ENCODE results near the gene ZNRF3.
A peak's percentile ranks its signal among the peaks of the same experiment; 100 is the strongest.

ZNRF3 gene

DNA sequence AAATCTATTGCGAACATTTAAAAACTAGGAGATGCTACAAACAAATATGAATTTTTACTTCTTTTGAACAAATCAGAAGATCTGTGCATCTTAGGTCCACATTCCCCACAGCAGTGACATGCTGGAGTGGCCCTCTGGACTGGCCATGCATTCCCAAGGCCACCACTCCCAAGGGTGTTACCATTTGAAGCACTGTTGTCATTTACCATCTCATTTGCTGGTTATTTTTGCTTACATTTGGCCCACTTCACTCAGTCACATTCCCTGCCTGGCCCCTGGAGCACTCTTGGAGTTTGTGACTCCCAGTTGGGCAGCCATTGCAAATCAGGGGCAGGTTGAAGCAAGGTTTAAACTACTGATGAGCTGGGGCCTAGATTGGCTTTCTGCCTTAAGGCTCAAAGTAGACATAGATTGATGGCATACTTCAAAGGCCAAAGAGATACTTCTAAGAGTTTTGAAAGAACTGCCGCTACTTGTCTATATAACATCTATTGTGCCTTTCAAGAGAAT is 8.5 kb upstream of the ZNRF3 start:
- no peak overlapping the region for H3K4me2 ChIP-seq (ENCODE audit: low read depth, low read length, poor library complexity, severe bottlenecking)
- no peak for TF ChIP-seq EZH2phosphoT487 (conservative IDR thresholded peaks at IDR 0.05; ENCODE audit: low read length)
- TF ChIP-seq, protein P1, sequence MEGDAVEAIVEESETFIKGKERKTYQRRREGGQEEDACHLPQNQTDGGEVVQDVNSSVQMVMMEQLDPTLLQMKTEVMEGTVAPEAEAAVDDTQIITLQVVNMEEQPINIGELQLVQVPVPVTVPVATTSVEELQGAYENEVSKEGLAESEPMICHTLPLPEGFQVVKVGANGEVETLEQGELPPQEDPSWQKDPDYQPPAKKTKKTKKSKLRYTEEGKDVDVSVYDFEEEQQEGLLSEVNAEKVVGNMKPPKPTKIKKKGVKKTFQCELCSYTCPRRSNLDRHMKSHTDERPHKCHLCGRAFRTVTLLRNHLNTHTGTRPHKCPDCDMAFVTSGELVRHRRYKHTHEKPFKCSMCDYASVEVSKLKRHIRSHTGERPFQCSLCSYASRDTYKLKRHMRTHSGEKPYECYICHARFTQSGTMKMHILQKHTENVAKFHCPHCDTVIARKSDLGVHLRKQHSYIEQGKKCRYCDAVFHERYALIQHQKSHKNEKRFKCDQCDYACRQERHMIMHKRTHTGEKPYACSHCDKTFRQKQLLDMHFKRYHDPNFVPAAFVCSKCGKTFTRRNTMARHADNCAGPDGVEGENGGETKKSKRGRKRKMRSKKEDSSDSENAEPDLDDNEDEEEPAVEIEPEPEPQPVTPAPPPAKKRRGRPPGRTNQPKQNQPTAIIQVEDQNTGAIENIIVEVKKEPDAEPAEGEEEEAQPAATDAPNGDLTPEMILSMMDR (IDR thresholded peaks at IDR 0.05; ENCODE audit: insufficient read depth, low read length, poor library complexity, severe bottlenecking) = no peak

DNA sequence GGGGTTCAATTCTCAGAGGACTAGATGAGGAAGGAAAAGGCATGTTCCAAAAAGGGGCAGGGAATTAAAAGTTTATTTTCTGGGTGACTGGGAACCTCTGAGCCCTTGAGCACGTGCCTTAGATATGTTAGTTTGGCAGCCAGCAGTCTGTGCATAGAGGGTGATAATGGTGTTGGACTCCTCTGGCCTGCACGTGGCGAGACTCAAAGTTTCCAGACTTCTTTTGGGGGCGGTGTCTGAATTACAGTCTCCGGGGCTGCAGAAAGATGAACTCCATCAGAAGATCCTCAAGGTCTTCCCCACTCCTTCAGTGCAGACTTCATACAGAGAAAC is 861 bp upstream of the ZNRF3 start:
- no peak overlapping the region for H3K9ac ChIP-seq (ENCODE audit: low read length)
- H3K4me3 ChIP-seq (ENCODE audit: insufficient read depth, low read length, poor library complexity, severe bottlenecking) = no peak overlapping the region
- H3K79me2 ChIP-seq (ENCODE audit: insufficient read depth, low read length) = no peaks in the 10 kb centered on the region
- peak overlapping the region; percentile 36 for H2AFZ ChIP-seq (ENCODE audit: low read depth, low read length, severe bottlenecking)
- H3K36me3 ChIP-seq (ENCODE audit: low read length) = no peaks in the 10 kb centered on the region
- no peaks in the 10 kb centered on the region for H3K9me3 ChIP-seq (ENCODE audit: insufficient read depth, low read length)
- H4K20me1 ChIP-seq (ENCODE audit: low read depth, low read length) = no peaks in the 10 kb centered on the region
- H3K27me3 ChIP-seq (ENCODE audit: low read length) = no peaks in the 10 kb centered on the region
- no peak overlapping the region for H3K4me2 ChIP-seq (ENCODE audit: low read depth, low read length, poor library complexity, severe bottlenecking)
- H3K27ac ChIP-seq (ENCODE audit: low read depth, low read length) = no peak overlapping the region
- H3F3A ChIP-seq (ENCODE audit: insufficient read depth) = peaks cover 9% of the 10 kb centered on the region
- no peak for TF ChIP-seq EZH2phosphoT487 (conservative IDR thresholded peaks at IDR 0.05; ENCODE audit: low read length)
- TF ChIP-seq, protein P1 (IDR thresholded peaks at IDR 0.05; ENCODE audit: insufficient read depth, low read length, poor library complexity, severe bottlenecking) = no peak
- H3K9me2 ChIP-seq (replicated peaks; ENCODE audit: insufficient read depth, low read length) = no peaks in the 10 kb centered on the region

More for the DNA sequence above, 8.5 kb upstream of the ZNRF3 start:
- no peak overlapping the region for H2AFZ ChIP-seq (ENCODE audit: low read depth, low read length, severe bottlenecking)
- no peak overlapping the region for H3K9ac ChIP-seq (ENCODE audit: low read length)
- no peak overlapping the region for H3K4me3 ChIP-seq (ENCODE audit: insufficient read depth, low read length, poor library complexity, severe bottlenecking)
- no peaks in the 10 kb centered on the region for H3K27me3 ChIP-seq (ENCODE audit: low read length)
- no peaks in the 10 kb centered on the region for H3K9me3 ChIP-seq (ENCODE audit: insufficient read depth, low read length)
- H3K36me3 ChIP-seq (ENCODE audit: low read length) = no peaks in the 10 kb centered on the region
- H3K27ac ChIP-seq (ENCODE audit: low read depth, low read length) = no peak overlapping the region
- no peaks in the 10 kb centered on the region for H3F3A ChIP-seq (ENCODE audit: insufficient read depth)
- H3K9me2 ChIP-seq (replicated peaks; ENCODE audit: insufficient read depth, low read length) = no peaks in the 10 kb centered on the region
- no peaks in the 10 kb centered on the region for H4K20me1 ChIP-seq (ENCODE audit: low read depth, low read length)
- H3K79me2 ChIP-seq (ENCODE audit: insufficient read depth, low read length) = no peaks in the 10 kb centered on the region

DNA sequence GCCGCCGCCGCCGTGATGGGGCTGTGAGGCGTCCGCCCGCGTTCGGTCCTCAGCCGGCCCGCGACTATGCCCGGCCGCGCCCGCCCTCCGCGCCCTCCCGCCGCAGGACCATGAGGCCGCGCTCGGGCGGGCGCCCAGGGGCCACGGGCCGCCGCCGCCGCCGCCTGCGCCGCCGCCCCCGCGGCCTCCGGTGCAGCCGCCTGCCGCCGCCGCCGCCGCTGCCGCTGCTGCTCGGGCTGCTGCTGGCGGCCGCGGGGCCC is 215 bp downstream of the ZNRF3 start:
- Histone ChIP-seq H4K20me1 (ENCODE audit: low read depth, low read length) (no peaks in the 10 kb centered on the region), H3F3A (ENCODE audit: insufficient read depth) (peaks cover 9% of the 10 kb centered on the region), H3K4me3 (ENCODE audit: insufficient read depth, low read length, poor library complexity, severe bottlenecking) (peak overlapping the region; percentile 51), H3K79me2 (ENCODE audit: insufficient read depth, low read length) (no peaks in the 10 kb centered on the region), H3K9ac (ENCODE audit: low read length) (peak overlapping the region; percentile 31; the same call in 1 of the 2 replicates), H2AFZ (ENCODE audit: low read depth, low read length, severe bottlenecking) (no peak overlapping the region), H3K36me3 (ENCODE audit: low read length) (no peaks in the 10 kb centered on the region), H3K9me2 (replicated peaks; ENCODE audit: insufficient read depth, low read length) (no peaks in the 10 kb centered on the region), H3K27me3 (ENCODE audit: low read length) (no peaks in the 10 kb centered on the region), H3K27ac (ENCODE audit: low read depth, low read length) (no peak overlapping the region), H3K4me2 (ENCODE audit: low read depth, low read length, poor library complexity, severe bottlenecking) (peak overlapping the region; percentile 54), H3K9me3 (ENCODE audit: insufficient read depth, low read length) (no peaks in the 10 kb centered on the region)
- no peak for TF ChIP-seq EZH2phosphoT487 (conservative IDR thresholded peaks at IDR 0.05; ENCODE audit: low read length)
- TF ChIP-seq, protein P1 (IDR thresholded peaks at IDR 0.05; ENCODE audit: insufficient read depth, low read length, poor library complexity, severe bottlenecking) = no peak

All from SU-DHL-6 (cell line).